ENCODE data around the gene ATP8A1. TPM values are rescaled to one million over a fixed set of nuclear protein-coding genes. Genes with fewer than 3 reads are reported as not detected.

Gene ATP8A1
- total RNA-seq, 2 donors from 2014 or later, result 17.9 to 18.7 TPM

DNA sequence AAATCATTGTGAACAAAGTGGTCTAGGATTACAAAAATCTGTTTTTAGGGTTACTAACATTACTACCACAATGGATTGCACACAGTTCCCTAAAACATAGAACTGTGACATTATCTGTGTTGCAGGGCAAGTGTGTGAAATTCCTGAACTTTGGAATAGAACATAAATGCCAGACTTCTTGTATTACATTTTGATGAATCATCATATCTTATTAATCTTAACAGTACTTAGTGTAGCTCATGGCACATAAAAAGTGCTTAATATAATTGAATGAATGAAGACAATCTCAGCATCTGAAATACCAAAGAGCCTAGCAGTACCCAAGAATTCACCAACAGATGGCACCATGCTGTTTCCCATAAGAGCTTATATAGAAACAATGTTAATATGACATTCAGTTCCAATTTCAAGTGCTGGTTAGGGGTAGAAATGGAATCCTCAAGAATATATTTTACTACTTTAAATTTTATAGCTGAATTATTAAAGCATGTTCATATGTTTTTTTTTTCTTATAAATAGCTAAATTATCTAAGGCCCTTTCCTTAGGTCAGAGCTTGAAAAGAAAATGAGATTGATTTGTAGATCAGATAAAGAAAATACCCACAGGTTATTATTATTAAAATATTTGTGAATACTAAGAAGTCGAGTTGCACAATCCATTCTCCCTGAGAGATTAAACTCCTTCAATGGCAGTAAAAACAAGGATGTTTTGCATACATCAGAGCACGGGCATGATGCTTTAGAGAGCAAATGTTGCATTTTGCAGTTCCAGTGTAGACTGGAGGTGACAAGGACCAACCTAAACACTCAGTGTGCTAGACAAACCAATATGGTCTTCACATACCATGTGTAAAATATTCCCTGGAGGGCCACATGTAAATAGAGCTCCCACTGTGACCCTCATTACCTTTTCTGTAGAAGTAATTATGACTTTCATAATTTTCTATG lies 285.3 kb downstream of the ATP8A1 start:
- peaks cover 22% of the 10 kb centered on the region for H3K9me3 ChIP-seq (ENCODE audit: control insufficient read depth, low read length)
- no peaks in the 10 kb centered on the region for H3K36me3 ChIP-seq (ENCODE audit: control insufficient read depth, insufficient read depth, low read length)
- H3K9me3 Mint-ChIP-seq, result peaks cover 32% of the 10 kb centered on the region
- H3K9ac ChIP-seq (ENCODE audit: extremely low read depth, low read length, poor library complexity, severe bottlenecking), result no peak overlapping the region
- no peak overlapping the region for H3K27ac Mint-ChIP-seq
- WGBS, 2 experiments (ENCODE audit: insufficient coverage in 1 of 2, insufficient read length in 1 of 2), result 73 to 80% methylated on average over 1 to 2 of the region's 2 CpGs
- H3K27me3 Mint-ChIP-seq (ENCODE audit: insufficient read depth), result peaks cover 4% of the 10 kb centered on the region
- H3K4me1 Mint-ChIP-seq, result peaks cover 4% of the 10 kb centered on the region
- DNase-seq, result no peak
- H3K36me3 Mint-ChIP-seq (ENCODE audit: low read depth), result peaks cover 4% of the 10 kb centered on the region
- TF ChIP-seq, protein P1, sequence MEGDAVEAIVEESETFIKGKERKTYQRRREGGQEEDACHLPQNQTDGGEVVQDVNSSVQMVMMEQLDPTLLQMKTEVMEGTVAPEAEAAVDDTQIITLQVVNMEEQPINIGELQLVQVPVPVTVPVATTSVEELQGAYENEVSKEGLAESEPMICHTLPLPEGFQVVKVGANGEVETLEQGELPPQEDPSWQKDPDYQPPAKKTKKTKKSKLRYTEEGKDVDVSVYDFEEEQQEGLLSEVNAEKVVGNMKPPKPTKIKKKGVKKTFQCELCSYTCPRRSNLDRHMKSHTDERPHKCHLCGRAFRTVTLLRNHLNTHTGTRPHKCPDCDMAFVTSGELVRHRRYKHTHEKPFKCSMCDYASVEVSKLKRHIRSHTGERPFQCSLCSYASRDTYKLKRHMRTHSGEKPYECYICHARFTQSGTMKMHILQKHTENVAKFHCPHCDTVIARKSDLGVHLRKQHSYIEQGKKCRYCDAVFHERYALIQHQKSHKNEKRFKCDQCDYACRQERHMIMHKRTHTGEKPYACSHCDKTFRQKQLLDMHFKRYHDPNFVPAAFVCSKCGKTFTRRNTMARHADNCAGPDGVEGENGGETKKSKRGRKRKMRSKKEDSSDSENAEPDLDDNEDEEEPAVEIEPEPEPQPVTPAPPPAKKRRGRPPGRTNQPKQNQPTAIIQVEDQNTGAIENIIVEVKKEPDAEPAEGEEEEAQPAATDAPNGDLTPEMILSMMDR (conservative IDR thresholded peaks at IDR 0.05), result peak; percentile 67
- H3K27ac ChIP-seq (ENCODE audit: low read depth, low read length), result no peak overlapping the region
- no peaks in the 10 kb centered on the region for H3K4me1 ChIP-seq (ENCODE audit: control insufficient read depth, insufficient read depth, low read length)
- H3K4me3 ChIP-seq (ENCODE audit: low read length), result no peak overlapping the region
- H3K27me3 ChIP-seq (ENCODE audit: control insufficient read depth, insufficient read depth, low read length, poor library complexity, severe bottlenecking), result no peaks in the 10 kb centered on the region
- H3K4me3 Mint-ChIP-seq, result no peak overlapping the region

DNA sequence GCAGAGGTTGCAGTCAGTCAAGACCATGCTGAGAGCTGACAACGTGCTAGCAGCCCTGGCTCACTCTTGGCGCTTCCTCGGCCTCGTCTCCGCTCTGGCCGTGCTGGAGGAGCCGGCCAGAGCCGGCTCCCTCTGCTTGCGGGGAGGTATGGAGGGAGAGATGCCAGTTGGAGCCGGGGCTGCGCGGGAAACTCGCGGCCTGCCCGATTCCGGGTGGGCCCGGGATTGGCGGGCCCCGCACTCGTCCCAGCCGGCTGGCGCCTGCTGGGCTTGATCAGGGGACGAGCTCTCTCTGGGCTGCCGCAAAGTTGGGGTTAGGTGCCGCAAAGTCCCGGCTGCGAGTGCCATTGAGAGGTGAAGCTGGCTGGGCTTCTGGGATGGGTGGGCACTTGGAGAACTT lies 287.4 kb downstream of the ATP8A1 start:
- Mint-ChIP-seq H3K27ac (no peak overlapping the region), H3K27me3 (ENCODE audit: insufficient read depth) (peaks cover 5% of the 10 kb centered on the region), H3K4me1 (peaks cover 5% of the 10 kb centered on the region), H3K4me3 (no peak overlapping the region), H3K36me3 (ENCODE audit: low read depth) (peaks cover 4% of the 10 kb centered on the region), H3K9me3 (peaks cover 21% of the 10 kb centered on the region)
- no peaks in the 10 kb centered on the region for H3K36me3 ChIP-seq (ENCODE audit: control insufficient read depth, insufficient read depth, low read length)
- peaks cover 12% of the 10 kb centered on the region for H3K9me3 ChIP-seq (ENCODE audit: control insufficient read depth, low read length)
- H3K27ac ChIP-seq (ENCODE audit: low read depth, low read length), result no peak overlapping the region
- no peak for DNase-seq
- TF ChIP-seq, protein P1 (conservative IDR thresholded peaks at IDR 0.05), result no peak
- H3K4me3 ChIP-seq (ENCODE audit: low read length), result no peak overlapping the region
- no peaks in the 10 kb centered on the region for H3K4me1 ChIP-seq (ENCODE audit: control insufficient read depth, insufficient read depth, low read length)
- WGBS, 2 experiments (ENCODE audit: insufficient coverage in 1 of 2, insufficient read length in 1 of 2), result 94 to 96% methylated on average over 22 to 27 of the region's 27 CpGs
- no peak overlapping the region for H3K9ac ChIP-seq (ENCODE audit: extremely low read depth, low read length, poor library complexity, severe bottlenecking)
- H3K27me3 ChIP-seq (ENCODE audit: control insufficient read depth, insufficient read depth, low read length, poor library complexity, severe bottlenecking), result no peaks in the 10 kb centered on the region

DNA sequence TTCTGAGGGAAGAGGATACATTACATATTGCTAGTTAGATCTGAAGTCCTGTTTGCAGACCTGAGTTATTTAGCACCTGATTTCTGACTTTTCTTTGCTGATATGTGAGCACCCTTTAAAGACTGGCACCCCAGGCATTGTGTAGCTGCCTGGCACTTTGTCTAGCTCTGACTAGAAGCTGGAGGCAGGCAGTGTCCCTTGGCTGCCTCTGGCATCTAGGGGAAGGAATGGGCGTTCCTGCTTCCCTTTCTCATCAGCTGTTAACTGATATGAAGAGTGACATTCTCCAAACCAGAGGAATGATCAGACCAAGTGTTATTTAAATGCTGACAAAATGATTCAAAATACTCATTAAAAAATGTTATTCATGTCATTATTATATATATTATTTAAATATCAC lies 289.9 kb downstream of the ATP8A1 start:
- no peak overlapping the region for H3K4me3 ChIP-seq (ENCODE audit: low read length)
- no peaks in the 10 kb centered on the region for H3K9me3 ChIP-seq (ENCODE audit: control insufficient read depth, low read length)
- no peak overlapping the region for H3K9ac ChIP-seq (ENCODE audit: extremely low read depth, low read length, poor library complexity, severe bottlenecking)
- no peak overlapping the region for H3K27ac Mint-ChIP-seq
- H3K4me1 ChIP-seq (ENCODE audit: control insufficient read depth, insufficient read depth, low read length), result no peaks in the 10 kb centered on the region
- WGBS, 2 experiments (ENCODE audit: insufficient coverage in 1 of 2, insufficient read length in 1 of 2), result 83% methylated on average over 1 of the region's 1 CpG; no CpG with 5 or more reads in 1 of the 2 experiments
- no peak overlapping the region for H3K4me3 Mint-ChIP-seq
- no peaks in the 10 kb centered on the region for H3K36me3 Mint-ChIP-seq (ENCODE audit: low read depth)
- TF ChIP-seq, protein P1 (conservative IDR thresholded peaks at IDR 0.05), result no peak
- no peaks in the 10 kb centered on the region for H3K36me3 ChIP-seq (ENCODE audit: control insufficient read depth, insufficient read depth, low read length)
- DNase-seq, result no peak
- H3K9me3 Mint-ChIP-seq, result peaks cover 9% of the 10 kb centered on the region
- H3K27me3 ChIP-seq (ENCODE audit: control insufficient read depth, insufficient read depth, low read length, poor library complexity, severe bottlenecking), result no peaks in the 10 kb centered on the region
- peaks cover 9% of the 10 kb centered on the region for H3K27me3 Mint-ChIP-seq (ENCODE audit: insufficient read depth)
- H3K4me1 Mint-ChIP-seq, result peaks cover 5% of the 10 kb centered on the region
- no peak overlapping the region for H3K27ac ChIP-seq (ENCODE audit: low read depth, low read length)

Data from endodermal cell (in vitro differentiated cells).